Smooth muscle cell of the coronary artery (primary cell): ENCODE measurements around the gene FAM236C. TPM values are rescaled to one million over a fixed set of nuclear protein-coding genes. Genes with fewer than 3 reads are reported as not detected.

ENCODE experiments used
- total RNA-seq: library from RNA; depleted of rRNA; stranded (reverse); fragments of >200 nt; gene quantifications from 2 replicates; pipeline ENCODE4 v1.2.3, GENCODE V29; 2014; ENCODE audit warnings: low replicate concordance

The FAM236C gene
- total RNA-seq = not detected in 2 replicates

DNA sequence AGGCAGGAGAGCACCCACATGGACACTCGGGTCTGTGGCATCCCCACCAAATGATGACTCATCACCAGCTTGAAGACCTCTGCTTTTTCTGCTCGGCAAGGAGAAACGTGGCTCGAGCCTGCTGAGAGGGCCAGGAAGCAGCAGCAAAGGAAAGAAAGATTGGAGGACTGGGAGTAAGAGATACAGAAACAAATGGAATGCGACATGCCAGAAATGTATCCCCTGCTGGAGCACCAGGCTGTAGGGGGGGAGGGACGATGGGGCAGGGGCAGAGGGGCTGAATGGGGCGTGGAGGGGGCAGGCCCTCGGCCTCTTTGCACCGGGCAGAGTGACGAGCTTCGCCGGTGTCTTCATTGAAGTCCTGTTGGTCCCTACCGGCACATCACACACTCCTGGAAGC lies at the start of gene FAM236C:
FAM236C (plus strand) TSS at position 301 of the 400 bp plus-strand sequence. CDS start 100 bp downstream, outside the sequence.

DNA sequence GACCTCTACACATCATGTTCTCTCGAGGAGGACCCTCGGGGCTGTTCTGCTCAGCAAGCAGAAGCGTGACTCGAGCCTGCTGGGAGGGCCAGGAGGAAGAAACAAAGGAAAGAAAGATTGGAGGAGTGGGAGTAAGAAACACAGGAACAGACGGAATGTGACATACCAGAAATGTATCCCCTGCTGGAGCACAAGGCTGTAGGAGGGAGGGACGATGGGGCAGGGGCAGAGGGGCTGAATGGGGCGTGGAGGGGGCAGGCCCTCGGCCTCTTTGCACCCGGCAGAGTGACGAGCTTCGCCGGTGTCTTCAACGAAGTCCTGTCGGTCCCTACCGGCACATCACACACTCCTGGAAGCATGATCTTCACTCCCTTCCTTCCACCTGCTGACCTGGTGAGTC lies 25.5 kb downstream of the FAM236C start, which contains the start of gene FAM236A:
FAM236A (plus strand) TSS at position 301 of the 400 bp plus-strand sequence; CDS start at position 358, 57 bp downstream.

DNA sequence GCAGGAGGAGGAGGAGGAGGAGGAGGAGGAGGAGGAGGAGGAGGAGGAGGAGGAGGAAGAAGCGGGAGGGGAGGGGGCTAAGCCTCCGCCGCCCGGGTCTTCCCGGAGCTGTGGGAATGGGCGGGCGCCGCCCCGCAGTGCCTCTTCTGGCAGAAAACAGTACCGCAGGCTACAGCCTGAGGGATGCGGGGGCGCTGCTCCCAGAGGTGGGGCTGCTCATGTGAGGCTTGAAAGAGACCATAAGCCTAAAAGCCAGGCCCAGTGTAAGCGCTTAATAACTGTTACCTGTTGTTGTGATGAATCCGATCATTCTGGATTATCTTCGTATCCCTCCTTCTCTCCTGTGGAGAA lies 31.4 kb downstream of the FAM236C start, which contains the start of gene DMRTC1:
DMRTC1 (minus strand) TSS at position 19 of the 351 bp plus-strand sequence. CDS start 68,143 bp downstream, outside the sequence.

Other genes starting within 250 kb of the FAM236C start
- 2.3 and 6.5 TPM in 2 replicates for gene PHKA1, start 198.3 kb upstream of the FAM236C start, total RNA-seq
- not detected in 2 replicates for gene DMRTC1B, start 135.7 kb upstream of the FAM236C start, total RNA-seq
- gene FAM236B, start 130.0 kb upstream of the FAM236C start, total RNA-seq = not detected in 2 replicates
- gene FAM236D, start 104.4 kb upstream of the FAM236C start, total RNA-seq = not detected in 2 replicates
- not detected in 2 replicates for gene FAM236A, start 25.6 kb downstream of the FAM236C start, total RNA-seq
- gene DMRTC1, start 31.2 kb downstream of the FAM236C start, total RNA-seq = not detected in 2 replicates
- gene PABPC1L2B, start 90.3 kb downstream of the FAM236C start, total RNA-seq = not detected in 2 replicates
- gene PABPC1L2A, start 166.9 kb downstream of the FAM236C start, total RNA-seq = not detected in 2 replicates